22Rv1 (cell line): Measurements from ENCODE around the gene SBNO1.

Experiments
- CTCF ChIP-seq: fragments of 450-650 bp; IDR thresholded peaks from 2 replicates; pipeline ENCODE4 v1.5.1; 2017; ENCODE audit warnings: mild to moderate bottlenecking
- ZFX ChIP-seq: fragments of 450-650 bp; IDR thresholded peaks from 2 replicates; pipeline ENCODE4 v1.6.1; 2017; ENCODE audit warnings: antibody characterized with exemption, borderline replicate concordance

GRCh38 chr12:123344086-123344485 lies 20.6 kb downstream of the SBNO1 start:
- TF ChIP-seq CTCF (no peak), ZFX (no peak)
